ENCODE data around the gene PSMB5.

PSMB5 gene

GRCh38 chr14:23056956-23057756 is 22.5 kb upstream of the PSMB5 start, which contains the start of gene CDH24:
Gene CDH24 (minus strand): TSS chr14:23057520. CDS start chr14:23055733, 1,787 bp downstream.
- POLR2A ChIA-PET: interaction anchor here (0.7 to 2.9 kb wide), 22 partner anchors 9 to 137 kb away, joined by 3 to 33 read pairs (median 8); partner anchors contain the start of genes ACIN1, AJUBA, C14orf119 and HAUS4
- peaks cover 4% of the 10 kb centered on the region; the same call in 1 of the 2 replicates for H3K4me1 ChIP-seq (ENCODE audit: control insufficient read depth, insufficient read depth, low read length)
- H3K36me3 ChIP-seq (ENCODE audit: control insufficient read depth in 2 of 2, insufficient read depth in 1 of 2, low read length in 2 of 2): peaks cover 26 to 64% of the 10 kb centered on the region in 2 experiments
- peak within 1 kb of the TSS; percentile 65 for H3K4me3 ChIP-seq (ENCODE audit: low read depth, low read length)
- CTCF ChIA-PET: interaction anchor here (0.5 to 16.2 kb wide), 31 partner anchors 8 to 734 kb away, joined by 3 to 469 read pairs (median 5); partner anchors contain the start of genes AJUBA, CIROP and HAUS4
- H3K27ac ChIP-seq (ENCODE audit: extremely low read depth, low read depth, low read length): peak within 1 kb of the TSS; percentile 73
- H3K9me3 ChIP-seq (ENCODE audit: control insufficient read depth, insufficient read depth, low read depth, low read length): no peaks in the 10 kb centered on the region
- TF ChIP-seq ZNF600 (tag by site-specific recombination; IDR thresholded peaks at IDR 0.05) (no peak), ZBTB6 (tag by site-specific recombination; IDR thresholded peaks at IDR 0.05) (no peak), ZNF654 (tag by site-specific recombination; IDR thresholded peaks at IDR 0.05; ENCODE audit: low read depth) (no peak), ZNF155 (tag by site-specific recombination; IDR thresholded peaks at IDR 0.05) (no peak), ZBTB44 (tag by site-specific recombination; IDR thresholded peaks at IDR 0.05) (no peak), ZNF791 (tag by site-specific recombination; IDR thresholded peaks at IDR 0.05) (no peak), ZNF292 (tag by site-specific recombination; IDR thresholded peaks at IDR 0.05; ENCODE audit: borderline replicate concordance, low read depth) (no peak), ZSCAN23 (tag by site-specific recombination; IDR thresholded peaks at IDR 0.05) (peak; percentile 33; the same call in 1 of the 2 replicates), ZNF2 (tag by site-specific recombination; IDR thresholded peaks at IDR 0.05) (0 out of 2 replicates have a peak, but pooled peaks have one; percentile 44), ZNF335 (tag by site-specific recombination; conservative IDR thresholded peaks at IDR 0.05) (peak; percentile 39; the same call in 1 of the 2 replicates), ZNF37A (tag by site-specific recombination; IDR thresholded peaks at IDR 0.05) (no peak), WT1 (tag by site-specific recombination; IDR thresholded peaks at IDR 0.05) (no peak), MEIS1 (CRISPR knock-in tag; IDR thresholded peaks at IDR 0.05; ENCODE audit: borderline replicate concordance) (no peak), ZNF473 (tag by site-specific recombination; IDR thresholded peaks at IDR 0.05) (no peak), PRDM2 (tag by site-specific recombination; IDR thresholded peaks at IDR 0.05; ENCODE audit: borderline replicate concordance) (no peak), ZNF707 (tag by site-specific recombination; IDR thresholded peaks at IDR 0.05) (no peak), ZNF114 (tag by site-specific recombination; IDR thresholded peaks at IDR 0.05) (no peak), ZNF560 (tag by site-specific recombination; IDR thresholded peaks at IDR 0.05; ENCODE audit: borderline replicate concordance) (no peak), ZNF48 (tag by site-specific recombination; IDR thresholded peaks at IDR 0.05) (no peak), ZXDB (tag by site-specific recombination; IDR thresholded peaks at IDR 0.05) (peak; percentile 48; the same call in 1 of the 2 replicates), ZNF521 (tag by site-specific recombination; IDR thresholded peaks at IDR 0.05) (no peak), ZBTB11 (tag by site-specific recombination; conservative IDR thresholded peaks at IDR 0.05; ENCODE audit: low read depth) (no peak), SP2 (tag by site-specific recombination; IDR thresholded peaks at IDR 0.05) (no peak; the same call in none of the 2 replicates)
- TF ChIP-seq, protein P1, sequence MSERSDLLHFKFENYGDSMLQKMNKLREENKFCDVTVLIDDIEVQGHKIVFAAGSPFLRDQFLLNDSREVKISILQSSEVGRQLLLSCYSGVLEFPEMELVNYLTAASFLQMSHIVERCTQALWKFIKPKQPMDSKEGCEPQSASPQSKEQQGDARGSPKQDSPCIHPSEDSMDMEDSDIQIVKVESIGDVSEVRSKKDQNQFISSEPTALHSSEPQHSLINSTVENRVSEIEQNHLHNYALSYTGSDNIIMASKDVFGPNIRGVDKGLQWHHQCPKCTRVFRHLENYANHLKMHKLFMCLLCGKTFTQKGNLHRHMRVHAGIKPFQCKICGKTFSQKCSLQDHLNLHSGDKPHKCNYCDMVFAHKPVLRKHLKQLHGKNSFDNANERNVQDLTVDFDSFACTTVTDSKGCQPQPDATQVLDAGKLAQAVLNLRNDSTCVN (tag by site-specific recombination; optimal IDR thresholded peaks at IDR 0.05): no peak

Data from HEK293 (cell line).